ENCODE data around the gene CRYBA1.
"Not testable (repeated sequence)": the region's sequence is repeated elsewhere in the genome, so short reads cannot be mapped to it uniquely, and the experiment has no call there.

The CRYBA1 gene, protein sequence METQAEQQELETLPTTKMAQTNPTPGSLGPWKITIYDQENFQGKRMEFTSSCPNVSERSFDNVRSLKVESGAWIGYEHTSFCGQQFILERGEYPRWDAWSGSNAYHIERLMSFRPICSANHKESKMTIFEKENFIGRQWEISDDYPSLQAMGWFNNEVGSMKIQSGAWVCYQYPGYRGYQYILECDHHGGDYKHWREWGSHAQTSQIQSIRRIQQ

DNA sequence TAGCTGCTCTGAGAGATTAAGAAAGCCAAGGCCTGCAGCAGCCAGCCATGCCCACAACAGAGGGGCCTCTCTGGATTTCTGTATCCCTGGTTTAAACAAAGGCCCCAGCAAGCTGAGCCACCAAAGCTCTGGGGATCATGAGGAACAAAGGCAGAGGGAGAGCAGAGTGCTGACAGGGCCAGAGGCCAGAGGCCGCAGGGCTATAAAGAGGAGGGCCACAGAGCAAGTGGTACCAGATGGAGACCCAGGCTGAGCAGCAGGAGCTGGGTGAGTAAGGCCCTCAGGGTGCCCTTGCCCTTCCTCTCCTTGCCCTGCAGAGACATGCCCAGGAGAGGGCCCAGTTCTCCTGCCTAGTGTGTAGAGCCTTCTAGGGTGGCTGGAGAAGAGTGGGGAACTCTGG is at the start of gene CRYBA1:
CRYBA1 (plus strand) TSS at position 232 of the 400 bp plus-strand sequence; CDS start at position 237, 5 bp downstream.
- no peak within 1 kb of the TSS for H3K4me3 ChIP-seq (ENCODE audit: low read depth, low read length)

- H3K4me3 ChIP-seq (ENCODE audit: low read depth, low read length), result no peak overlapping the region
Observed at GRCh38 chr17:29197516-29198272, 49.0 kb upstream of the CRYBA1 start.

DNA sequence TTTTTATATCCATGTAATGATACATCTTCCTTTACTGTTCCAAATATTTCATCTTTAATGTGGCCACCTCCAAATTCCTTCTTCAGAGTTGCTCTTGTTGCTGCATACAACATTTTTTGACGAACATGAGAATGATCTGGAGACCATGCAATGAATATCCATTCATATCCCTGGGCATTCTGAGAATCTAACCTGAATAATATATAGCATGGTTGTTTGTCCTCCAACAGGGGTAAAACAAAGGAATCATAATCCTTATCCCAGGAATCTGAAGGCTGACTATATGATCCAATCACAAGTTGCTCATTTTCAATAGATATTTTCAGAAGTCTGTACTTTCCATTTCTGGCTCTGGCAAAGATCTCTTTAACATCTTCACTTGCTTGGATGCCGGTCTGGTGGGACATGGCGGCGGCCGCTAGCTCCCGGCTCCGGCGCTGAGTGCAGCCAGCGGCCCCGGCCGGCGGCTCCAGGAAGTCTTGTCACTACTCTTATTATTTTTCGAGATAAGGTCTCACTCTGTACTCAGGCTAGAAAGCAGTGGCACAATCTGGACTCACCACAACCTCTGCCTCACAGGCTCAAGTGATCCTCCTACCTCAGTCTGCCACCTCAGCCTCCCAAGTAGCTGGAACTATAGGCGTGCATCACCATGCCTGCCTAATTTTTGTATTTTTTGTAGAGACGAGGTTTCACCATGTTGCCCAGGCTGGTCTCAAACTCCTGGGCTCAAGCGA is 42.4 kb upstream of the CRYBA1 start:
- H3K4me3 ChIP-seq (ENCODE audit: low read depth, low read length), result not testable (repeated sequence)

DNA sequence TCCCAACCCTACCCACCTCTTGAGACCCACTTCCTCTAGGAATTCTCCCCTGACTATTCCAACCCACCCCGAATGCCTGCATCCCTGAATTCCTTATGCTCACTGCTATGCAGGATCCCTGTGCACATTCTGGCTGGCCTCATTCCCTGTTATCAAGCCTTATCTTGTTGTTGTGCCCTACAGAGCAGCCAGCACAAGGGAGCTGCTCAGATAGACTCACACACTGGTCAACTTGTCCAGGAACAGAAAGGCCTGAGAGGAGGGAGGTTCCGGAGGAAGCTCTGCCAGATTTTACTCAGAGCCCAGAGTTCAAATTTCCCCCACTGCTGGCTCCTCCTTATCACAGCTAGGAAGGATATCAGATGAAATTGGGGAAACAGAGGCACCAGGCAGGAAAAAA is 41.6 kb upstream of the CRYBA1 start:
- H3K4me3 ChIP-seq (ENCODE audit: low read depth, low read length), result no peak overlapping the region

GRCh38 chr17:29207975-29208374 is 38.7 kb upstream of the CRYBA1 start:
- no peak overlapping the region for H3K4me3 ChIP-seq (ENCODE audit: low read depth, low read length)

- no peak overlapping the region for H3K4me3 ChIP-seq (ENCODE audit: low read depth, low read length)
Observed at GRCh38 chr17:29209073-29209472, 37.6 kb upstream of the CRYBA1 start.

DNA sequence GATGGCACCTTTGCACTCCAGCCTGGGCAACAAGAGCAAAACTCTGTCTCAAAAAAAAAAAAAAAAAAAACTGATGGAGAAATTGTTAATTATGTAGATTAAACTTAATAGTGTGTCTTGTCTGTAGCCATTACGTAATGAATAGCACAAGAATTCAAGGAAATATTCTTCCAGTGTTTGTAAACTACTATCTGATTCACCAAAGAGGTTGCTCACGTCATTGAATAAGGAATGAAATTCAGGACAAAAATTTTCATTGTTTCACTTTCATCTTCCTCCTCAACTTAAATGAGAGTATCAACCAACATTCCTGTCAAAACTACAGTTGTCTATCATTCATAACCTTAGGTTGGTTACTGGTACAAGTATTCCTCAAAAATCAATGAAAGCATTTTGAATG is 35.8 kb upstream of the CRYBA1 start:
- no peak overlapping the region for H3K4me3 ChIP-seq (ENCODE audit: low read depth, low read length)

DNA sequence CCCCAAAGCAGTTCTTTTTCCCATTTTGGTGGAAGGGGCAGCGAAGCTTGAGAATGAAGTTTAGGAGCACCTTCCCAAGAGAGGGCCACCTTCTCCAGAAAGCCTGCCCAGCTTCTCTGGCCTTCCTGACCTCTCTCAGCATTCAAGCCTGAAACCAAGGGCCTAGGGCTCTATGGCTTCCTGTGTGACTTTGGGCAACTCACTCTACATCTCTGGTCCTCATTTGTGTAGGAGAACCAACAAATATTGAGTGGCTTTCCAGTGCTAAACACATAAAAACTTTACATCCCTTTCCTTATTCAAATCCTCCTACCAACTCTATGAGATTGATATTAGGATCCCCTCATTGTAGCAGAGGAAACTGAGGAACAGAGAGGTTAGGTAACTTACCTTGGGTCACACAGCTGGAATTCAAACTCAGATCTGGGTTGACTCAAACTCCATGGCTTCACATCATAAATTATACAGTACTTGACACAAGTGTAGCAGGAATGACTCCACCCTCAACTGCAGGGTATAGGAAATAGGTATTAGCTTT is 34.5 kb upstream of the CRYBA1 start:
- H3K4me3 ChIP-seq (ENCODE audit: low read depth, low read length), result no peak overlapping the region

- H3K4me3 ChIP-seq (ENCODE audit: low read depth, low read length), result no peak overlapping the region
Observed at GRCh38 chr17:29212681-29213121, 34.0 kb upstream of the CRYBA1 start.

DNA sequence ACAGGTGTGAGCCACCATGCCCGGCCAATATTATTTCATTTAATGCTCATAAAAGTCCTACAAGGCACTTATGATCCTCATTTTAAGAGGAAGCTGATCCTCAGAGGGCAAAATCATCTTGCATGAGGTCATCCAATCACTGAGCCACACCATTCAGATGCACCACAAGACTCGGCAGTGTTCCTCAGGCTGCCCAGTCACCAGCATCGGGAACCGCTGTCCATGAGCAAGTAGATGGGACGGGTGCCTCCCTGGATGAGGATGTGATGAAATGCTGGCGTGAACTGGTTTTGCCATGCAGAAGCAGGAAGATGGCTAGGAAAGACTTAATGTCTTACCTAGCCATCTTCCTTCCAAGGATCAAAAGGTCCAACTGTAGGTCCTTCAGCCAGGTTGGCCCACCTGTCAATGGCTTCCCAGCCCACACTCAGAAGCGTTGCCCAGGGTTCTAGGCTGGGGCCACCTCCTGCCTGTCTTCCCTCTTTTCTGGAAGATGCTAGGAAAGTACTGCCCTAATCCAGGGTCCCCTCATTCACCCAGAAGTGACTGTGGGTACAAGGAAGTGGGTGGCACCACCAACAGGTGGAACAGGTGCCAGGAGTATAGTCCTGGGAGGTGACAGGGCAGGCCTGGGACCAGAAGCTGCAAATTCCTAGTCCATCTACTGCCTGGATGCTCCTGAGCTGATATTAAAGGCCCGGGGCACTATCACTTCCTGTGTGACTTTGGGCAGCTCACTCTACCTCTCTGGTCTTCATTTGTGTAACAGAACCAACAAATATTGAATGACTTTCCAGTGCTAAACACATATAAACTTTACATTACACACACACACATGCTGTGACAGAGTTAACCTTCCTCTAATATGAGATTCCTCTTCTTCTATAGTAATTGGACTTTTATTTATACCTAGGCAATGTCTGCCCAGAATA is 32.2 kb upstream of the CRYBA1 start:
- H3K4me3 ChIP-seq (ENCODE audit: low read depth, low read length), result no peak overlapping the region

DNA sequence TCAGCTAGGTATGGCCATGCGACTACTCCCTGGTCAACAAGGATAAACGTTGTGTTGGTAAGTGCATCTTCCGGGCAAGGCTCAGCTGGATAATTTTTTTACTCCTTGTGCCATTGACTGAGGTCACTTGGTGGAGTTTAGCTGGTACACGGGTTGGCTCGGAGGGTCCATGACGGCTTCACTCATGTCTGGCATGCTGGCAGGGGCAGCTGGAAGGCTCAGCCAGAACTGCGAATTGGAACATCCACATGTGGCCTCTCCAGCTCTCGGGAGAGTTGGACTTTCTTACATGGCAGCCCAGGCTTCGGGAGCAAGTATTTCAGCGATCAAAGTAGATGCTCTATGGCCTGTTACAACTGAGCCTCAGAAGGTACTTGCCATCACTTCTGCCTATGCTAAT is 31.5 kb upstream of the CRYBA1 start:
- no peak overlapping the region for H3K4me3 ChIP-seq (ENCODE audit: low read depth, low read length)

DNA sequence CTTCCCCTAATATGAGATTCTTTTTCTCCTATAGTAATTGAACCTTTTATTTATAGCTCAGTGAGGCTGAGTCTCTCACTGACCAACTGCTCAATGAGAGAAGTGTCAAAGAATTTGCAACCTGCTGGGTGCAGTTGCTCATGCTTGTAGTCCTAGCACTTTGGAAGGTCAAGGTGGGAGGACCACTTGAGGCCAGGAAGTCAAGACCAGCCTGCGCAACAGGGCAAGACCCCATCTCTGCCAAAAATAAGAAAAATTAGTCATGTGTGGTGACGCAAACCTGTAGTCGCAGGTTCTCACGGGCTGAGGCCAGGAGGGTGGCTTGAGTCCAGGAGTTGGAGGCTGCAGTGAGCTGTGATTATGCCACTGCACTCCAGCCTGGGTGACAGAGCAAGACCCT is 30.9 kb upstream of the CRYBA1 start:
- H3K4me3 ChIP-seq (ENCODE audit: low read depth, low read length), result no peak overlapping the region

GRCh38 chr17:29216181-29216580 is 30.5 kb upstream of the CRYBA1 start:
- no peak overlapping the region for H3K4me3 ChIP-seq (ENCODE audit: low read depth, low read length)

- no peak overlapping the region for H3K4me3 ChIP-seq (ENCODE audit: low read depth, low read length)
Observed at GRCh38 chr17:29216856-29217255, 29.8 kb upstream of the CRYBA1 start.

GRCh38 chr17:29219378-29220047 is 27.1 kb upstream of the CRYBA1 start:
- H3K4me3 ChIP-seq (ENCODE audit: low read depth, low read length), result no peak overlapping the region

- H3K4me3 ChIP-seq (ENCODE audit: low read depth, low read length), result not testable (repeated sequence)
Observed at GRCh38 chr17:29221338-29221737, 25.3 kb upstream of the CRYBA1 start.

GRCh38 chr17:29225396-29225795 is 21.3 kb upstream of the CRYBA1 start:
- H3K4me3 ChIP-seq (ENCODE audit: low read depth, low read length), result no peak overlapping the region

GRCh38 chr17:29233301-29233700 is 13.4 kb upstream of the CRYBA1 start:
- H3K4me3 ChIP-seq (ENCODE audit: low read depth, low read length), result no peak overlapping the region

DNA sequence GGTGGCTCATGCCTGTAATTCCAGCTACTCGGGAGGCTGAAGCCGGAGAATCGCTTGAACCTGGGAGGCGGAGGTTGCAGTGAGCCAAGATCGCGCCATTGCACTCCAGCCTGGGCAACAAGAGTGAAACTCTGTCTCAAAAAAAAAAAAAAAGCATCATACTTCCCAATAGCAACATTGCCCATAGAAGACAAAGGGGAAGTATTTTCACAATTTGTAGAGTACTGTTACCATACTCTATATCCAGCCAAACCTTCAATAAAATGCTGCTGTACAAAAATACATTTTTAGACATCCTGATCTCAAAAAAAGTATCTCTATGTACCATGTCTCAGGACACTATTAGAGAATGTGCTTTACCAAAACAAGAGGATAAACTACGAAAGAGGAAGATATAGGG is 11.7 kb upstream of the CRYBA1 start:
- not testable (repeated sequence) for H3K4me3 ChIP-seq (ENCODE audit: low read depth, low read length)

GRCh38 chr17:29235904-29236303 is 10.8 kb upstream of the CRYBA1 start:
- H3K4me3 ChIP-seq (ENCODE audit: low read depth, low read length), result no peak overlapping the region

All from iPS-11a (cell line).